Vagina (tissue), 2 donors: ENCODE data around the gene NRBF2. TPM values are rescaled to one million over a fixed set of nuclear protein-coding genes. Genes with fewer than 3 reads are reported as not detected.

Experiments
- DNase-seq, 2 donors: peaks; one replicate each; pipeline ENCODE4 v3.0.0-alpha.2; 2017; ENCODE audit errors: extremely low spot score in 2 of 2
- H3K27ac ChIP-seq: fragments of 200-600 bp; sonication (generic); one replicate; pipeline ENCODE4 v1.5.1; 2019
- H3K27me3 ChIP-seq: fragments of 200-600 bp; sonication (generic); one replicate; pipeline ENCODE4 v1.5.1; 2019
- H3K36me3 ChIP-seq, 2 donors: fragments of 200-600 bp; sonication (generic); one replicate each; pipeline ENCODE4 v1.5.1; 2017 to 2019
- H3K4me1 ChIP-seq: fragments of 200-600 bp; sonication (generic); one replicate; pipeline ENCODE4 v1.5.1; 2019
- H3K4me3 ChIP-seq, 2 donors: fragments of 200-600 bp; sonication (generic); 1 replicate in 1 of 2; 2 replicates in 1 of 2; pipeline ENCODE4 v1.5.1; 2016 to 2019
- H3K9me3 ChIP-seq: fragments of 200-600 bp; sonication (generic); one replicate; pipeline ENCODE4 v1.5.1; 2019
- CTCF ChIP-seq, 3 experiments: fragments of 450-650 bp in 2 of 3; fragments of 200-600 bp in 1 of 3; sonication (generic) in 1 of 3; IDR thresholded peaks; one replicate each; pipeline ENCODE4 v1.5.1; 2017 to 2019; ENCODE audit warnings: antibody characterized with exemption in 3 of 3, mild to moderate bottlenecking in 2 of 3, moderate library complexity in 2 of 3
- POLR2A ChIP-seq, 2 donors: fragments of 450-650 bp; IDR thresholded peaks; one replicate each; pipeline ENCODE4 v1.6.1; 2017; ENCODE audit warnings: antibody characterized with exemption in 2 of 2, mild to moderate bottlenecking in 2 of 2, moderate library complexity in 2 of 2
- POLR2AphosphoS5 ChIP-seq, 2 donors: sonication (generic); formaldehyde crosslinking; IDR thresholded peaks; one replicate each; pipeline ENCODE4 v1.9.0; 2017; ENCODE audit warnings: antibody characterized with exemption in 2 of 2, mild to moderate bottlenecking in 2 of 2, low read depth in 1 of 2; ENCODE audit not compliant: insufficient read depth in 1 of 2
- intact Hi-C: fragments of 100-400 bp; cut with DNase I; formaldehyde crosslinking; loops from one replicate; pipeline ENCODE4 v1.15.1; 2023
- total RNA-seq: library from RNA; depleted of rRNA; stranded (reverse); fragments of >200 nt; gene quantifications from one replicate; pipeline ENCODE4 v1.2.3, GENCODE V29; 2016

Gene NRBF2
- total RNA-seq, 1 donor from 2014 or later: 16.5 TPM

GRCh38 chr10:63169624-63170023, 36.5 kb downstream of the NRBF2 start:
- intact Hi-C loops: no loop called here
- H3K36me3 ChIP-seq: peaks cover 0 to 11% of the 10 kb centered on the region in 2 donors
- no peaks in the 10 kb centered on the region for H3K4me1 ChIP-seq
- DNase-seq: no peak
- no peaks in the 10 kb centered on the region for H3K27me3 ChIP-seq
- H3K4me3 ChIP-seq: no peak overlapping the region
- TF ChIP-seq POLR2A (IDR thresholded peaks at IDR 0.05) (no peak), POLR2AphosphoS5 (IDR thresholded peaks at IDR 0.05; ENCODE audit: insufficient read depth in 1 of 2, low read depth in 1 of 2) (no peak), CTCF (IDR thresholded peaks at IDR 0.05) (no peak)
- no peak overlapping the region for H3K27ac ChIP-seq
- H3K9me3 ChIP-seq: no peaks in the 10 kb centered on the region

- Histone ChIP-seq H3K4me3 (no peak overlapping the region), H3K9me3 (no peaks in the 10 kb centered on the region), H3K4me1 (no peaks in the 10 kb centered on the region), H3K27ac (peak overlapping the region; percentile 17), H3K36me3 (peaks cover 0 to 22% of the 10 kb centered on the region in 2 donors), H3K27me3 (no peaks in the 10 kb centered on the region)
- TF ChIP-seq CTCF (IDR thresholded peaks at IDR 0.05): no peak
- TF ChIP-seq POLR2AphosphoS5 (IDR thresholded peaks at IDR 0.05; ENCODE audit: insufficient read depth in 1 of 2, low read depth in 1 of 2): no peak
- no peak for TF ChIP-seq POLR2A (IDR thresholded peaks at IDR 0.05)
- intact Hi-C loops: no loop called here
- no peak for DNase-seq
Observed at GRCh38 chr10:63171255-63171855, 38.2 kb downstream of the NRBF2 start.

GRCh38 chr10:63171926-63172325, 38.8 kb downstream of the NRBF2 start:
- DNase-seq: no peak
- Histone ChIP-seq H3K4me3 (no peak overlapping the region), H3K27me3 (no peaks in the 10 kb centered on the region), H3K9me3 (no peaks in the 10 kb centered on the region), H3K4me1 (no peaks in the 10 kb centered on the region), H3K36me3 (peaks cover 0 to 24% of the 10 kb centered on the region in 2 donors), H3K27ac (peak overlapping the region; percentile 17)
- intact Hi-C loops: no loop called here
- TF ChIP-seq POLR2AphosphoS5 (IDR thresholded peaks at IDR 0.05; ENCODE audit: insufficient read depth in 1 of 2, low read depth in 1 of 2) (no peak), POLR2A (IDR thresholded peaks at IDR 0.05) (no peak), CTCF (IDR thresholded peaks at IDR 0.05) (no peak)

GRCh38 chr10:63173468-63174232, 40.5 kb downstream of the NRBF2 start:
- DNase-seq: no peak
- H3K27ac ChIP-seq: no peak overlapping the region
- no peaks in the 10 kb centered on the region for H3K9me3 ChIP-seq
- no peaks in the 10 kb centered on the region for H3K4me1 ChIP-seq
- H3K36me3 ChIP-seq: peaks cover 0 to 36% of the 10 kb centered on the region in 2 donors
- TF ChIP-seq POLR2A (IDR thresholded peaks at IDR 0.05) (no peak), POLR2AphosphoS5 (IDR thresholded peaks at IDR 0.05; ENCODE audit: insufficient read depth in 1 of 2, low read depth in 1 of 2) (no peak), CTCF (IDR thresholded peaks at IDR 0.05) (no peak)
- intact Hi-C loops: no loop called here
- H3K27me3 ChIP-seq: no peaks in the 10 kb centered on the region
- no peak overlapping the region for H3K4me3 ChIP-seq

GRCh38 chr10:63175534-63175933, 42.4 kb downstream of the NRBF2 start:
- Histone ChIP-seq H3K9me3 (no peaks in the 10 kb centered on the region), H3K4me1 (no peaks in the 10 kb centered on the region), H3K4me3 (no peak overlapping the region), H3K27me3 (no peaks in the 10 kb centered on the region), H3K27ac (no peak overlapping the region), H3K36me3 (peaks cover 0 to 34% of the 10 kb centered on the region in 2 donors)
- TF ChIP-seq POLR2AphosphoS5 (IDR thresholded peaks at IDR 0.05; ENCODE audit: insufficient read depth in 1 of 2, low read depth in 1 of 2): no peak
- TF ChIP-seq CTCF (IDR thresholded peaks at IDR 0.05): no peak
- no peak for TF ChIP-seq POLR2A (IDR thresholded peaks at IDR 0.05)
- no peak for DNase-seq
- intact Hi-C loops: no loop called here
